ENCODE measurements around the gene TP53BP1. TPM values are rescaled to one million over a fixed set of nuclear protein-coding genes. Genes with fewer than 3 reads are reported as not detected.

TP53BP1 gene
- polyA plus RNA-seq, 3 donors = 1.8 to 6.7 (median 3.1) TPM

DNA sequence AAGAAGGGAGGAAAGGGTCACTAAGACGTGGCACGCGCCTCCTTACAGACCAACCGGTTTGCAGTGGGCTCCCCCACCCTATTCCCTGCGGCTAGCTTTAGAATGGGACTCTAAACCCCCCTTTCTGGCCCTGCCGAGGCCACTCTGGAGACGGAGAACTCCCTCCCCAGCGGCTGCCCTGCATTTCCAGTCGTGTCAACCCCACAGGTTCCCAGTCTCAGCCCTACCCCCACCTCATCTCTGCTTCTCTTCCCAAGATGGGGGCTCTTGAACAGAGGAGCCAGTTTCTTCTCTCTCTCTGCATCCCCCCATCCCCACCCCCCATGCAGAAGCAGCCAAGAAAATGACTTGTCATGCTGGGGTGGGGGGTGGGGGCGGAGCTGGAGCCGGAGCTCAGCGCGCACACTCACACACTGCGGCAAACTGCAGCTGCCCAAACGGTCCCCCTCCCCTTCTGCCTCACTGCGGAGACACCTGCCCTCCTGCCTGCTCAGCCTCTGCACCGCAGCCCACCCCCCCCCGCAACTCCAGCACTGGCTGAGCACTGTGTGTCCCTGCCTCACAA lies 25.3 kb upstream of the TP53BP1 start:
- H3K9me3 ChIP-seq (replicated peaks in 1 of 2; ENCODE audit: control insufficient read depth in 1 of 2, insufficient read depth in 1 of 2, low read length in 2 of 2) = no peaks in the 10 kb centered on the region
- intact Hi-C loops (cut with micrococcal nuclease) = loop anchor here in 1 of 2 donors (10.0 kb wide), 1 partner anchor 73 kb away; no protein-coding TSS in a partner anchor
- H3K79me2 ChIP-seq (ENCODE audit: insufficient read depth, low read length) = no peaks in the 10 kb centered on the region
- peak overlapping the region; percentile 85 for H2AFZ ChIP-seq (ENCODE audit: insufficient read depth, low read depth, low read length, poor library complexity, severe bottlenecking)
- peak overlapping the region; percentile 85 for H3K4me2 ChIP-seq (replicated peaks; ENCODE audit: extremely low read depth, low read length, poor library complexity, severe bottlenecking)
- peaks cover 25 to 33% (median 26%) of the 10 kb centered on the region in 3 donors for H3K27me3 Mint-ChIP-seq (ENCODE audit: low read depth in 3 of 3)
- H3K4me3 Mint-ChIP-seq = peak overlapping the region; percentile 80 to 91
- no peaks in the 10 kb centered on the region for H3K36me3 Mint-ChIP-seq
- H3K9ac ChIP-seq (ENCODE audit: insufficient read depth, low read length, poor library complexity, severe bottlenecking) = peak overlapping the region; percentile 60
- DNase-seq = no peak
- no peaks in the 10 kb centered on the region for H3K36me3 ChIP-seq (replicated peaks in 1 of 2; ENCODE audit: control insufficient read depth in 1 of 2, insufficient read depth in 2 of 2, low read length in 2 of 2)
- H3K4me1 Mint-ChIP-seq = peaks cover 32% of the 10 kb centered on the region
- peak overlapping the region; percentile 6 to 73 (median 36) for H3K4me3 ChIP-seq (replicated peaks in 1 of 3; ENCODE audit: low read depth in 2 of 3, low read length in 3 of 3)
- H3K27me3 ChIP-seq (ENCODE audit: control insufficient read depth in 2 of 2, insufficient read depth in 2 of 2, low read length in 2 of 2) = peaks cover 3 to 25% of the 10 kb centered on the region in 2 donors
- no peak overlapping the region for H3K27ac ChIP-seq (ENCODE audit: low read depth in 1 of 2, low read length in 2 of 2)
- 0% methylated on average over 5 of the region's 18 CpGs for WGBS (ENCODE audit: insufficient coverage)
- peak overlapping the region in 1 of 7 donors; percentile 53 for H3K27ac Mint-ChIP-seq
- H3K4me1 ChIP-seq (ENCODE audit: control insufficient read depth in 1 of 2, insufficient read depth in 2 of 2, low read length in 2 of 2) = peaks cover 18 to 19% of the 10 kb centered on the region in 2 donors
- TF ChIP-seq CTCF (IDR thresholded peaks at IDR 0.05) = no peak
- H4K20me1 ChIP-seq (ENCODE audit: insufficient read depth, low read length) = no peaks in the 10 kb centered on the region
- H3K9me3 Mint-ChIP-seq = peaks cover 0 to 4% (median 0%) of the 10 kb centered on the region in 7 donors

GRCh38 chr15:43517354-43518196 lies 24.6 kb upstream of the TP53BP1 start, which contains the start of gene MAP1A:
Gene MAP1A (plus strand): TSS chr15:43517608. CDS start chr15:43521474, 3,866 bp downstream.
- Histone ChIP-seq H2AFZ (ENCODE audit: insufficient read depth, low read depth, low read length, poor library complexity, severe bottlenecking) (peak within 1 kb of the TSS; percentile 85), H3K27me3 (ENCODE audit: control insufficient read depth in 2 of 2, insufficient read depth in 2 of 2, low read length in 2 of 2) (peaks cover 3 to 25% of the 10 kb centered on the region in 2 donors), H3K36me3 (replicated peaks in 1 of 2; ENCODE audit: control insufficient read depth in 1 of 2, insufficient read depth in 2 of 2, low read length in 2 of 2) (no peaks in the 10 kb centered on the region), H3K4me3 (replicated peaks in 1 of 3; ENCODE audit: low read depth in 2 of 3, low read length in 3 of 3) (peak within 1 kb of the TSS; percentile 6 to 73 (median 36)), H3K27ac (ENCODE audit: low read depth in 1 of 2, low read length in 2 of 2) (no peak within 1 kb of the TSS), H4K20me1 (ENCODE audit: insufficient read depth, low read length) (no peaks in the 10 kb centered on the region), H3K9me3 (replicated peaks in 1 of 2; ENCODE audit: control insufficient read depth in 1 of 2, insufficient read depth in 1 of 2, low read length in 2 of 2) (no peaks in the 10 kb centered on the region), H3K4me1 (ENCODE audit: control insufficient read depth in 1 of 2, insufficient read depth in 2 of 2, low read length in 2 of 2) (peaks cover 18 to 19% of the 10 kb centered on the region in 2 donors), H3K4me2 (replicated peaks; ENCODE audit: extremely low read depth, low read length, poor library complexity, severe bottlenecking) (peak within 1 kb of the TSS; percentile 85), H3K9ac (ENCODE audit: insufficient read depth, low read length, poor library complexity, severe bottlenecking) (peak within 1 kb of the TSS; percentile 60), H3K79me2 (ENCODE audit: insufficient read depth, low read length) (no peaks in the 10 kb centered on the region)
- intact Hi-C loops (cut with micrococcal nuclease) = loop anchor here in 1 of 2 donors (10.0 kb wide), 1 partner anchor 73 kb away; no protein-coding TSS in a partner anchor
- Mint-ChIP-seq H3K9me3 (peaks cover 0 to 4% (median 0%) of the 10 kb centered on the region in 7 donors), H3K4me1 (peaks cover 32% of the 10 kb centered on the region), H3K36me3 (no peaks in the 10 kb centered on the region), H3K27me3 (ENCODE audit: low read depth in 3 of 3) (peaks cover 28 to 36% (median 29%) of the 10 kb centered on the region in 3 donors), H3K27ac (peak within 1 kb of the TSS in 1 of 7 donors; percentile 11), H3K4me3 (peak within 1 kb of the TSS; percentile 80 to 91)
- peak in 1 of 3 donors; percentile 9 for DNase-seq
- no peak for TF ChIP-seq CTCF (IDR thresholded peaks at IDR 0.05)
- 0% methylated on average over 2 of the region's 15 CpGs for WGBS (ENCODE audit: insufficient coverage)
